Fibroblast of skin of back (primary cell): ENCODE results near the gene CHST11.

Source experiments
- DNase-seq: peaks from one replicate; pipeline ENCODE4 v3.0.0-alpha.2; 2013

The CHST11 gene

GRCh38 chr12:104680070-104680469 lies 223.3 kb downstream of the CHST11 start:
- DNase-seq: peak; percentile 33

- DNase-seq: no peak
Measured at GRCh38 chr12:104680491-104680890, 223.7 kb downstream of the CHST11 start.

DNA sequence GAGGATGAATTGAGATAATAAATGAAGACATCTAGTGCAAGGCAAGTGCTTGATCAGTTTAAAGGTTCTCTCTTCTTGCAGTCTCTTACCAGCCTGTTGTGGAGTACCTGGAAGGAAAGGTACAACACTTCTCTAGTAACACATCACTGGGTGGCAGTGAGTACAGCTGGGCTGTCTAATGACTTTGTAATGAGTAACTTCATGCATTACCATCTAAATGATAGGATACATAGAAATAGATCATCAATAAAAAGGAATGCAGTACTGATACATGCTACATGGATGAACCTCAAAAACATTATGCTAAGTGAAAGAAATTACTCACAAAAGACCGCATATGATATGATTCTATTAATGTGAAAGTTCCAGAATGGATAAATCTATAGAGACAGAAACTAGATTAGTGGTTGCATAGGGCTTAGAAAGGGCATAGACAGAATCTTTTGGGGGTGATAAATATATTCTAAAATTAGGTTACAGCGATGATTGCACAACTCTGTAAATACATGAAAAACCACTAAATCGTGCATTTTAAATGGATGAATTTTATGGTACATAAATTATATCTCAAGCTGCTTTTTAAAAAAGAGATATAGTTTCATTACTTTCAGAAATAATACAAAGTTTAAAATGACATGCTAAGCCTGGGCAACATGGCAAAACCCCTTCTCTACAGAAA lies 224.4 kb downstream of the CHST11 start:
- DNase-seq: no peak

- no peak for DNase-seq
Measured at GRCh38 chr12:104682790-104683279, 226.1 kb downstream of the CHST11 start.

GRCh38 chr12:104683831-104684503 lies 227.2 kb downstream of the CHST11 start:
- DNase-seq: no peak

DNA sequence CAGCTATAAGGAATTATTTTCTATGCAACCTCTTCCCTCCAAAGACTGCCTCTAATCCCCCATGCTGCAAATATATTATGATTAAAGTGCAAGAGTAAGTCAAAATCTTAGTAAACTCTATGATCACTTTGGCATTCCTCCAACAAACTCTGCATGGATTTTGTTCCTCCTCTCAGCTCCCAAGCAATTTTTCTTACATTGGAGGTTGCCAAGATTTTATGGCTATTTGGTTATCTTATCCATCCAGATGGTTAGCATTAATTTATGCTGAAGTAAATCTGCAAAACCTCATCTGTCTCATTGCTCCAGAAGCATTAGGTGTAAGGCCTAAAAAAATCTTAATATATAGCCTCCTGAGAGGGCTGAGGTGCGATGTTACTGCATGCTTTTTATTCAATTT lies 228.1 kb downstream of the CHST11 start:
- no peak for DNase-seq

GRCh38 chr12:104685366-104685765 lies 228.6 kb downstream of the CHST11 start:
- DNase-seq: no peak

GRCh38 chr12:104686196-104686595 lies 229.4 kb downstream of the CHST11 start:
- peak; percentile 43 for DNase-seq

GRCh38 chr12:104687823-104688573 lies 231.2 kb downstream of the CHST11 start:
- DNase-seq: no peak

DNA sequence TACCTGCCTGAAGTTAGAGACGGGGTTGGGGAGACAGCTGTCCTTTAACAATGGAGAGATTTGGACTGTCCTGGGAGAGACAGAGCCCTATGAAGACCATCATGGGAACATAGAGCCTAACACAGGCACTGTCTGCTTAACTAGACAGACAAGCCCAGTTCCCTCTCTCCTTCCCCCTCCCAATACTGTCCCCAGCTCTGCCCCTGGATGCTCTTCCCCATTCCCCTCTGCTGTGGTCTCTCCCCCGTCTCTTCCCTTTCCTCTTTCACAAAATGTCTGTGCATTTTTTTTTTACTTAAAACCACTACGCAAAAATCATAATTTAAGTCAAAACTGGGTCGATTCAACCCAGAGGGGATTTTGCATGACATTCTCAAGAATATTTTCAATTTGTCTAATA lies 232.9 kb downstream of the CHST11 start:
- DNase-seq: no peak

DNA sequence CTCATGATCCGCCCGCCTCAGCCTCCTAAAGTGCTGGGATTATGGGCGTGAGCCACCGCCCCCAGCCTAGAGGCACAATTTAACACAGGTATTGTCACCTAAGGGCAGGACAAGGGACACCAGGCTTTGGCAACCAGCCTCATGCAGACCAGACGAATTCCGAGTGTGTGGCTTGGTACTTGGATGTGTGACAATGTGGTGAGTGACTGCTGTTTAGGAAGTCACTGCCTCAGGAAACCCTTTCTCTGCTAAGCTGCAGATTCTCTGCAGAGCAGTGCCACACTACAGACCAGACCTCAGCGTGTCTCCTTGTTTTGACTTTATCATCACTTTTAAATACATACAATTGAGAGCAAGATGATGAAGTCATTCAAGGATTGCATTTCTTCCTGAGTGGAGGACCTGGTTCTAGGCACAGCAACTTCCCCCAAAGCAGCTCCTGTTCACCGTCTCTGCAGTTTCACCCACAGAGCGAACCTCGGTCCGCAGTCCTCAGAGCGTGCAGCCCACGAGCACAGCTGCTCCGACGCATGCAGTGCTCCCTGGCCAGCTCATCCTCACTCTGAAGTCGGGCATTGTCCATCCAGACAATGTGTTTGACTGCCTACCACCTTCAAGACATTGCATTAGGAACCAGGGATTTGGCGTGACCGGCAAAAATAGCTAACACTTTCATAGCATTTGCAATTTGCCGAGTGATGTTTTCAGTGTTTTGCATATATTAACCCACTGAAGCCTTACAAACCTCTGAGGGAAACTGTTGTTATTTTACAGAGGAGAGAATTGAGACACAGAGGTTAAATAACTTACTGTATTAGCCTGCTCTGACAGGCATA lies 235.2 kb downstream of the CHST11 start:
- DNase-seq: no peak

- no peak for DNase-seq
Measured at GRCh38 chr12:104692557-104693218, 235.9 kb downstream of the CHST11 start.

GRCh38 chr12:104693493-104693892 lies 236.7 kb downstream of the CHST11 start:
- DNase-seq: no peak

GRCh38 chr12:104694161-104694560 lies 237.4 kb downstream of the CHST11 start:
- no peak for DNase-seq

DNA sequence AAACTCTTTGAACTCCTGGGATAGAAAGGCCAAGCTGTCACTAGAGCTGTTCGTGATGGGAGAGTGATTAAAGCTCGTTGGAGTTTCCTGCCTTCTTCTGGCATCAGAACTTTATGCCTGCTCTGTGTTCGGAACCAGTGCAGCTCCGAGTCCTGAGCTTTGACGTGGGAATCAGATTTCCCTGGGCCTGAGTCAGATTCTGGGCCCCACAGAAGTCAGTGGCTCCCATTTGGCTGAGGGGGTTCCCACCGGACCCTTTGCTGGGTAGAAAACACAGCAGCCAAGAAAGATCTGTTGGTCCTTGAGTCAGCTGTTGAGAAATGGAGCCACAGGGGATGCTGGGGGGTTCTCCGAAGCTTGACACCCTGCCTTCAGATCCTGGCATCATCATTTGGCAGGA lies 238.0 kb downstream of the CHST11 start:
- no peak for DNase-seq

DNA sequence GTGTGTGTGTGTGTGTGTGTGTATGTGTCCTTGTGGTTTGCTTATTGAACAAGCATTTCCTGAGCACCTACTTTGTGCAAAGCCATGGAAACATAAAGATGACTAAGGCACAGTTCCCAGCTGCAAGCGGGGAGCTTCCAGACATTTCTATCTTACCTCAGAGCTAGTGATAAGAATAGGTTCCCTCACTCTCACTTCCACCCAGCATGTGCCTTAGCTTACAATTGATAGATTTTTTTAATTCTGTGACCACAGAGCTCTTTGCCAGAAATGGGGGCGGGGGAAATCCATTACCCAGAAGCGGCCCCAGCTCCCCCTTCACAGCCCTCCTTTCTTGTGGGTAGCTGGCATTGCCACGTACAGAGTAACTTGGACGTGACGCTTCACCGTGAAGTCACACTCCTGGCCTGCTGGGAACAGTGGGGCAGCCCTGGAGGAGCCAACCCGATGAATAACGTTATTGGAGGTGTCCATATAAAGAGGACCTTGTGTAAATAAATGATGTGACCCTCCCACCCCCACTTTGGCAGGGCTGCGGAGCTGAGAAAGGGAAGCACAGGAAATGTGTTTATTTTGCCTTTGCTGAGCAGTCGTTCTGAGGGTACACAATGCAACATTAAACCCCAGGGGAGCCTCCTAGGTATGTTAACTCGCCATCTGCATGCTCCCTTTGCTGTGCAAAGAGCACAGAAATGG lies 238.9 kb downstream of the CHST11 start:
- peak; percentile 73 for DNase-seq

GRCh38 chr12:104697186-104697585 lies 240.4 kb downstream of the CHST11 start:
- DNase-seq: no peak

DNA sequence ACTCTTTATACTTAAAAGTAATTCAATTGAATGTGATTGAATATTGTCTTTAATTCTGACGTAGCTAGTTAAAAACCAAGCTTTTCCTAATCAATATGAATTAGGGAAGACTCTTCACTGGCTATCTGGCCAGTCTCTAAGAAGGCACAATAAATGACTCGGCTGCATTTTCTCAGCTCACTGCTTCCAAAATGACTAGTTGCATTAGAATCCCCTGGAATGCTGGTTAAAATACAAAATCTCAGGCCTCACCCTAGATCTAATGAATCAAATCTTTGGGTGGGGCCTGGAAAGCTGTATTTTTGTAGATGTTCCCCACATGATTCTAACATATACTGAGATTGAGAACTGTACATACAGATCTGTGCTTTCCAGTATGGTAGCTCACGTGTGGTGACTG lies 242.1 kb downstream of the CHST11 start:
- DNase-seq: peak; percentile 75

- peak; percentile 48 for DNase-seq
Measured at GRCh38 chr12:104699489-104700190, 242.9 kb downstream of the CHST11 start.

DNA sequence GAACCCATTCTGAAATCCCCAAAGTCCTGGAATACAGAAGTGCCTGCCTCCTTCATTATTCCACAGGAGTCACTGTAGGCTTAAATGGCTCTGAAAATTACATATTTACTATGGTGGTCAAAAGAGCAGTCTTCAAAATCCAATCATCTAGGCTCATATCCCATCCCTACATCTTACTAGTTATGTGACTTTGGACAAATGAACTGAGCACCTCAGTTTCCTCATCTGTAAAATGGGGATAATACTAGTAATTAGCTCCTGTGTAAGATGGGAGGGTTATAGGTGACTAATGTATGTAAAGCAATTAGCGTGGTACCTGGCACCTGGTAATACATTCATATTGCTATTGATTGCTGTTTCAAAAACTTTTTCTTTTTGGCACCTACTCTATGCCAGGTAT lies 243.6 kb downstream of the CHST11 start:
- no peak for DNase-seq

- DNase-seq: no peak
Measured at GRCh38 chr12:104701301-104701700, 244.6 kb downstream of the CHST11 start.
